HCT116 (cell line): ENCODE data around the gene ZFR. TPM values are rescaled to one million over a fixed set of nuclear protein-coding genes. Genes with fewer than 3 reads are reported as not detected.

Experiments
- ATAC-seq: fragments of 200-7000 bp; cut with Tn5 transposase; 2 replicates; pipeline ENCODE4 v1.9.1; 2020; ENCODE audit warnings: mild to moderate bottlenecking, moderate library complexity
- BruUV-seq: library from RNA; stranded (reverse); fragments of 400-500 nt; replicated peaks from 2 replicates; lab custom pipeline; 2021; lab: Mats Ljungman, UMichigan
- CTCF ChIA-PET: fragments of 300-600 bp; sonication (Branson Sonifier 250); formaldehyde crosslinking; loops from one replicate; lab custom pipeline; 2021; ENCODE audit warnings: antibody characterized with exemption; lab: Charles Lee
- POLR2A ChIA-PET: fragments of 300-600, 350-600 bp; sonication (Branson Sonifier 250); formaldehyde crosslinking; loops from one replicate; lab custom pipeline; 2021; ENCODE audit warnings: antibody characterized with exemption; lab: Charles Lee
- RAD21 ChIA-PET, 2 experiments: fragments of 300-600 bp; sonication (Branson Sonifier 250); formaldehyde crosslinking; loops; one replicate each; lab custom pipeline; 2023; ENCODE audit warnings: low total read pairs in 2 of 2; ENCODE audit not compliant: uncharacterized antibody in 2 of 2, unreplicated experiment in 2 of 2, low non-redundant PET in 1 of 2; lab: Charles Lee
- DNase-seq: peaks from one replicate; pipeline ENCODE4 v3.0.0-alpha.2; 2010; ENCODE audit warnings: low read depth, low spot score
- H2AFZ ChIP-seq: fragments of 200-600 bp; shearing (Covaris generic), sonication (generic); 2 replicates; pipeline ENCODE4 v1.6.1; 2017; ENCODE audit warnings: low read depth, mixed run types, mixed read lengths, antibody characterized with exemption, low read length; ENCODE audit not compliant: poor library complexity, severe bottlenecking
- H3K27ac ChIP-seq: 2 replicates; pipeline ENCODE4 v1.5.1; 2012; ENCODE audit warnings: low read depth, low read length
- H3K27me3 ChIP-seq: fragments of 200-600 bp; sonication (generic); 2 replicates; pipeline ENCODE4 v1.6.1; 2016; ENCODE audit warnings: mixed run types, low read length, mixed read lengths; ENCODE audit not compliant: insufficient read depth
- H3K36me3 ChIP-seq, 2 experiments: fragments of 200-500 bp in 1 of 2; fragments of 200-600 bp in 1 of 2; sonication (Bioruptor generic) in 1 of 2; sonication (generic) in 1 of 2; 2 replicates each; pipeline versions ENCODE4 v1.5.1 to v1.6.1; 2014 to 2016; ENCODE audit warnings: low read length in 2 of 2, inconsistent platforms in 1 of 2, mixed read lengths in 1 of 2, mixed run types in 1 of 2; ENCODE audit not compliant: insufficient read depth in 2 of 2, control insufficient read depth in 1 of 2
- H3K4me1 ChIP-seq, 2 experiments: fragments of 200-600 bp in 1 of 2; sonication (generic) in 1 of 2; 2 replicates each; pipeline versions ENCODE4 v1.5.1 to v1.6.1; 2012 to 2017; ENCODE audit warnings: low read length in 2 of 2, inconsistent platforms in 1 of 2, mild to moderate bottlenecking in 1 of 2, mixed read lengths in 1 of 2, mixed run types in 1 of 2, moderate library complexity in 1 of 2; ENCODE audit not compliant: insufficient read depth in 2 of 2, control insufficient read depth in 1 of 2
- H3K4me2 ChIP-seq: fragments of 200-600 bp; sonication (generic); 2 replicates; pipeline ENCODE4 v1.6.1; 2017; ENCODE audit warnings: mixed run types, low read length, mixed read lengths
- H3K4me3 ChIP-seq, 2 experiments: fragments of 200-600 bp in 1 of 2; sonication (generic) in 1 of 2; replicated peaks in 1 of 2; 2 replicates each; pipeline ENCODE4 v1.5.1; 2011 to 2016; ENCODE audit warnings: low read length in 2 of 2, control low read depth in 1 of 2, low read depth in 1 of 2, mild to moderate bottlenecking in 1 of 2, mixed read lengths in 1 of 2, mixed run types in 1 of 2
- H3K79me2 ChIP-seq: fragments of 200-600 bp; sonication (generic); 2 replicates; pipeline ENCODE4 v1.6.1; 2017; ENCODE audit warnings: mild to moderate bottlenecking, mixed run types, low read length, moderate library complexity, mixed read lengths; ENCODE audit not compliant: insufficient read depth
- H3K9ac ChIP-seq: fragments of 200-600 bp; sonication (generic); 2 replicates; pipeline ENCODE4 v1.6.1; 2016; ENCODE audit warnings: low read length, mixed read lengths
- H3K9me2 ChIP-seq: fragments of 200-600 bp; sonication (generic), shearing (Covaris generic); 2 replicates; pipeline ENCODE4 v1.6.1; 2017; ENCODE audit warnings: mixed run types, mild to moderate bottlenecking, moderate library complexity; ENCODE audit not compliant: insufficient read depth
- H3K9me3 ChIP-seq, 2 experiments: fragments of 200-500 bp in 1 of 2; fragments of 200-600 bp in 1 of 2; sonication (Bioruptor generic) in 1 of 2; sonication (generic) in 1 of 2; 2 replicates each; pipeline ENCODE4 v1.6.1; 2014 to 2017; ENCODE audit warnings: low read length in 2 of 2, mixed read lengths in 2 of 2, inconsistent platforms in 1 of 2, low read depth in 1 of 2, mild to moderate bottlenecking in 1 of 2, mixed run types in 1 of 2, moderate library complexity in 1 of 2; ENCODE audit not compliant: control insufficient read depth in 1 of 2, insufficient read depth in 1 of 2
- H4K20me1 ChIP-seq: fragments of 200-600 bp; sonication (generic), shearing (Covaris generic); 2 replicates; pipeline ENCODE4 v1.6.1; 2017; ENCODE audit warnings: mixed run types, mild to moderate bottlenecking, moderate library complexity; ENCODE audit not compliant: insufficient read depth
- CBX3 ChIP-seq: IDR thresholded peaks from 2 replicates; pipeline ENCODE4 v1.6.1; 2012; ENCODE audit warnings: low read depth
- EGR1 ChIP-seq: IDR thresholded peaks from 2 replicates; pipeline ENCODE4 v1.6.1; 2012; ENCODE audit warnings: low read depth
- EZH2 ChIP-seq: fragments of 200-600 bp; sonication (generic); IDR thresholded peaks from 2 replicates; pipeline ENCODE4 v1.6.1; 2017; ENCODE audit warnings: antibody characterized with exemption, mixed run types
- EZH2phosphoT487 ChIP-seq: fragments of 200-600 bp; IDR thresholded peaks from 2 replicates; pipeline ENCODE4 v1.6.1; 2018; ENCODE audit warnings: antibody characterized with exemption, borderline replicate concordance
- JUND ChIP-seq: IDR thresholded peaks from 2 replicates; pipeline ENCODE4 v1.6.1; 2012
- POLR2A ChIP-seq: IDR thresholded peaks from 2 replicates; pipeline ENCODE4 v1.7.0; 2011; ENCODE audit warnings: borderline replicate concordance; ENCODE audit not compliant: insufficient read depth, insufficient read length; ENCODE audit errors: extremely low read depth
- SIN3A ChIP-seq: IDR thresholded peaks from 2 replicates; pipeline ENCODE4 v1.6.1; 2012; ENCODE audit warnings: low read depth
- SP1 ChIP-seq: IDR thresholded peaks from 2 replicates; pipeline ENCODE4 v1.6.1; 2012; ENCODE audit warnings: low read depth
- SRF ChIP-seq: IDR thresholded peaks from 2 replicates; pipeline ENCODE4 v1.6.1; 2012; ENCODE audit warnings: low read depth
- TCF7L2 ChIP-seq: IDR thresholded peaks from 2 replicates; pipeline ENCODE4 v1.7.0; 2011; ENCODE audit warnings: borderline replicate concordance, inconsistent platforms; ENCODE audit not compliant: insufficient read depth, insufficient read length; ENCODE audit errors: extremely low read depth
- YY1 ChIP-seq: IDR thresholded peaks from 2 replicates; pipeline ENCODE4 v1.6.1; 2011; ENCODE audit warnings: low read length, low read depth, moderate library complexity, mild to moderate bottlenecking; ENCODE audit not compliant: insufficient replicate concordance; ENCODE audit errors: extremely low read depth
- ZFX ChIP-seq: fragments of 450-650 bp; IDR thresholded peaks from 2 replicates; pipeline ENCODE4 v1.6.1; 2017
- intact Hi-C: fragments of 100-400 bp; cut with micrococcal nuclease; formaldehyde crosslinking; loops from 2 replicates; pipeline ENCODE4 v1.10.0; 2022
- total RNA-seq: library from RNA; stranded (reverse); gene quantifications from one replicate; pipeline ENCODE4 v1.2.1, GENCODE V29; 2021; ENCODE audit not compliant: unreplicated experiment
- TF ChIP-seq, protein P1 (sequence below): IDR thresholded peaks from 2 replicates; pipeline ENCODE4 v1.6.1; 2011; ENCODE audit warnings: mild to moderate bottlenecking, low read length, moderate library complexity; ENCODE audit not compliant: insufficient replicate concordance; ENCODE audit errors: extremely low read depth
- TF ChIP-seq, protein P2 (sequence below): IDR thresholded peaks from 2 replicates; pipeline ENCODE4 v1.6.1; 2012; ENCODE audit warnings: low read depth
- TF ChIP-seq, protein P3 (sequence below): IDR thresholded peaks from 2 replicates; pipeline ENCODE4 v1.6.1; 2012
- TF ChIP-seq, protein P4 (sequence below): IDR thresholded peaks from 2 replicates; pipeline ENCODE4 v1.6.1; 2012

ZFR gene
- total RNA-seq, 1 experiment from 2014 or later = 65.7 TPM

DNA sequence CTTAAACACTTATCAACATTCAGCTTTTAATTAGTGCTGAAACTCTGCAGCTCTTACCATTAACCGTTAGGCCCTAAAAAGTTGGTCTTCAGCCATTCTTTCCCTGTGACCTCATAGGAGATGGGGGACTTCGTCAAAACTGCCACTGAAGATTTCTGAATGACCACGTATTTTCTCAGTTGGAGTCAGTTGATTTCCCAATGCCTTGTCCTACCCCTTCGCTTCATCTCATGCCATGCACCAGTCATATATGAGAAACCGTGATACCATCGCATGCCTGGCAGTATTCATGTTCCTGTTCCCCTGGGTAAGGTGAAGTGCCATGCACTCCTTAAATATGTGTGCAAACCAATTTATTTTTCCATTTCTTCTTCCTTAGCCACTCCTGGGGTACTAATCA lies 10.8 kb upstream of the ZFR start:
- intact Hi-C loops = no loop called here
- H3K9me2 ChIP-seq = no peaks in the 10 kb centered on the region
- H3K4me3 ChIP-seq = no peak overlapping the region
- no peak overlapping the region for H2AFZ ChIP-seq
- H3K36me3 ChIP-seq = no peaks in the 10 kb centered on the region
- DNase-seq = no peak
- ChIA-PET CTCF (no interaction called here), RAD21 (no interaction called here), POLR2A (no interaction called here)
- no peaks in the 10 kb centered on the region for H3K9me3 ChIP-seq
- no peak overlapping the region for H3K27ac ChIP-seq
- H3K4me1 ChIP-seq = no peaks in the 10 kb centered on the region
- ATAC-seq = no peak
- H3K27me3 ChIP-seq = no peaks in the 10 kb centered on the region
- no peak overlapping the region for H3K9ac ChIP-seq
- TF ChIP-seq, protein P1, sequence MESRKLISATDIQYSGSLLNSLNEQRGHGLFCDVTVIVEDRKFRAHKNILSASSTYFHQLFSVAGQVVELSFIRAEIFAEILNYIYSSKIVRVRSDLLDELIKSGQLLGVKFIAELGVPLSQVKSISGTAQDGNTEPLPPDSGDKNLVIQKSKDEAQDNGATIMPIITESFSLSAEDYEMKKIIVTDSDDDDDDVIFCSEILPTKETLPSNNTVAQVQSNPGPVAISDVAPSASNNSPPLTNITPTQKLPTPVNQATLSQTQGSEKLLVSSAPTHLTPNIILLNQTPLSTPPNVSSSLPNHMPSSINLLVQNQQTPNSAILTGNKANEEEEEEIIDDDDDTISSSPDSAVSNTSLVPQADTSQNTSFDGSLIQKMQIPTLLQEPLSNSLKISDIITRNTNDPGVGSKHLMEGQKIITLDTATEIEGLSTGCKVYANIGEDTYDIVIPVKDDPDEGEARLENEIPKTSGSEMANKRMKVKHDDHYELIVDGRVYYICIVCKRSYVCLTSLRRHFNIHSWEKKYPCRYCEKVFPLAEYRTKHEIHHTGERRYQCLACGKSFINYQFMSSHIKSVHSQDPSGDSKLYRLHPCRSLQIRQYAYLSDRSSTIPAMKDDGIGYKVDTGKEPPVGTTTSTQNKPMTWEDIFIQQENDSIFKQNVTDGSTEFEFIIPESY = no peak
- TF ChIP-seq YY1 (no peak), JUND (no peak), SIN3A (no peak), ZFX (no peak), SRF (no peak), CBX3 (no peak), EGR1 (no peak), POLR2A (no peak), TCF7L2 (no peak), EZH2 (no peak), EZH2phosphoT487 (no peak), SP1 (no peak)
- TF ChIP-seq, protein P2, sequence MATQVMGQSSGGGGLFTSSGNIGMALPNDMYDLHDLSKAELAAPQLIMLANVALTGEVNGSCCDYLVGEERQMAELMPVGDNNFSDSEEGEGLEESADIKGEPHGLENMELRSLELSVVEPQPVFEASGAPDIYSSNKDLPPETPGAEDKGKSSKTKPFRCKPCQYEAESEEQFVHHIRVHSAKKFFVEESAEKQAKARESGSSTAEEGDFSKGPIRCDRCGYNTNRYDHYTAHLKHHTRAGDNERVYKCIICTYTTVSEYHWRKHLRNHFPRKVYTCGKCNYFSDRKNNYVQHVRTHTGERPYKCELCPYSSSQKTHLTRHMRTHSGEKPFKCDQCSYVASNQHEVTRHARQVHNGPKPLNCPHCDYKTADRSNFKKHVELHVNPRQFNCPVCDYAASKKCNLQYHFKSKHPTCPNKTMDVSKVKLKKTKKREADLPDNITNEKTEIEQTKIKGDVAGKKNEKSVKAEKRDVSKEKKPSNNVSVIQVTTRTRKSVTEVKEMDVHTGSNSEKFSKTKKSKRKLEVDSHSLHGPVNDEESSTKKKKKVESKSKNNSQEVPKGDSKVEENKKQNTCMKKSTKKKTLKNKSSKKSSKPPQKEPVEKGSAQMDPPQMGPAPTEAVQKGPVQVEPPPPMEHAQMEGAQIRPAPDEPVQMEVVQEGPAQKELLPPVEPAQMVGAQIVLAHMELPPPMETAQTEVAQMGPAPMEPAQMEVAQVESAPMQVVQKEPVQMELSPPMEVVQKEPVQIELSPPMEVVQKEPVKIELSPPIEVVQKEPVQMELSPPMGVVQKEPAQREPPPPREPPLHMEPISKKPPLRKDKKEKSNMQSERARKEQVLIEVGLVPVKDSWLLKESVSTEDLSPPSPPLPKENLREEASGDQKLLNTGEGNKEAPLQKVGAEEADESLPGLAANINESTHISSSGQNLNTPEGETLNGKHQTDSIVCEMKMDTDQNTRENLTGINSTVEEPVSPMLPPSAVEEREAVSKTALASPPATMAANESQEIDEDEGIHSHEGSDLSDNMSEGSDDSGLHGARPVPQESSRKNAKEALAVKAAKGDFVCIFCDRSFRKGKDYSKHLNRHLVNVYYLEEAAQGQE = no peak
- TF ChIP-seq, protein P3, sequence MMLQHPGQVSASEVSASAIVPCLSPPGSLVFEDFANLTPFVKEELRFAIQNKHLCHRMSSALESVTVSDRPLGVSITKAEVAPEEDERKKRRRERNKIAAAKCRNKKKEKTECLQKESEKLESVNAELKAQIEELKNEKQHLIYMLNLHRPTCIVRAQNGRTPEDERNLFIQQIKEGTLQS = no peak
- TF ChIP-seq, protein P4, sequence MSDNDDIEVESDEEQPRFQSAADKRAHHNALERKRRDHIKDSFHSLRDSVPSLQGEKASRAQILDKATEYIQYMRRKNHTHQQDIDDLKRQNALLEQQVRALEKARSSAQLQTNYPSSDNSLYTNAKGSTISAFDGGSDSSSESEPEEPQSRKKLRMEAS = no peak
- TF ChIP-seq, all 23 proteins: peak for 0
- Histone ChIP-seq H4K20me1 (no peaks in the 10 kb centered on the region), H3K4me2 (no peak overlapping the region), H3K79me2 (no peaks in the 10 kb centered on the region)
- BruUV-seq = no TSS peak
